ENCODE data around the gene FGF14. TPM values are rescaled to one million over a fixed set of nuclear protein-coding genes. Genes with fewer than 3 reads are reported as not detected.

Gene FGF14
- polyA plus RNA-seq, 1 donor (not counting 4 experiments of a cell fraction or from before 2014, with no cell fraction given) = 0.09 TPM

GRCh38 chr13:102386461-102386860, 15.4 kb downstream of the FGF14 start:
- no peak overlapping the region for H3K9ac ChIP-seq (ENCODE audit: control insufficient read depth, extremely low read depth, insufficient read depth, low read length)
- dilution Hi-C loops (cut with MboI; ENCODE audit: extremely low pct_ligation_motif_present, low sequenced_read_pairs) = no loop called here
- H3K4me2 ChIP-seq (ENCODE audit: control insufficient read depth, extremely low read depth, insufficient read depth, low read depth, low read length) = no peak overlapping the region
- H3K36me3 ChIP-seq (ENCODE audit: control insufficient read depth in 2 of 2, extremely low read depth in 1 of 2, insufficient read depth in 2 of 2, low read length in 2 of 2) = no peaks in the 10 kb centered on the region
- H2AFZ ChIP-seq (ENCODE audit: control insufficient read depth, low read length) = no peak overlapping the region
- no peaks in the 10 kb centered on the region for H4K20me1 ChIP-seq (ENCODE audit: control insufficient read depth, extremely low read depth, insufficient read depth, low read length)
- H3K79me2 ChIP-seq (ENCODE audit: control insufficient read depth, insufficient read depth, low read length) = no peaks in the 10 kb centered on the region
- no peaks in the 10 kb centered on the region for H3K9me1 ChIP-seq (ENCODE audit: control insufficient read depth, extremely low read depth, insufficient read depth, low read length)
- no peaks in the 10 kb centered on the region for H3K27me3 ChIP-seq (ENCODE audit: control insufficient read depth, extremely low read depth, insufficient read depth, low read length)
- no peak overlapping the region for H3K4me3 ChIP-seq (ENCODE audit: control insufficient read depth in 2 of 3, extremely low read depth in 1 of 3, insufficient read depth in 2 of 3, low read depth in 1 of 3, low read length in 3 of 3)
- TF ChIP-seq CTCF (optimal IDR thresholded peaks at IDR 0.05 in 1 of 3, IDR thresholded peaks at IDR 0.05 in 1 of 3, conservative IDR thresholded peaks at IDR 0.05 in 1 of 3; ENCODE audit: extremely low read depth in 1 of 3, insufficient read depth in 2 of 3, low read length in 3 of 3) (no peak), EZH2 (IDR thresholded peaks at IDR 0.05; ENCODE audit: low read length) (no peak)
- H3K9me3 ChIP-seq (ENCODE audit: control insufficient read depth, low read depth, low read length) = no peaks in the 10 kb centered on the region
- H3K4me1 ChIP-seq (ENCODE audit: control insufficient read depth, extremely low read depth, insufficient read depth, low read length) = no peaks in the 10 kb centered on the region
- no peak overlapping the region for H3K27ac ChIP-seq (ENCODE audit: control insufficient read depth, insufficient read depth, low read length)
- DNase-seq (ENCODE audit: low read depth, low spot score) (no peak), FAIRE-seq (no peak)

GRCh38 chr13:102380012-102380411, 21.8 kb downstream of the FGF14 start:
- no peaks in the 10 kb centered on the region for H4K20me1 ChIP-seq (ENCODE audit: control insufficient read depth, extremely low read depth, insufficient read depth, low read length)
- no peaks in the 10 kb centered on the region for H3K36me3 ChIP-seq (ENCODE audit: control insufficient read depth in 2 of 2, extremely low read depth in 1 of 2, insufficient read depth in 2 of 2, low read length in 2 of 2)
- H3K4me1 ChIP-seq (ENCODE audit: control insufficient read depth, extremely low read depth, insufficient read depth, low read length) = no peaks in the 10 kb centered on the region
- no peak overlapping the region for H3K27ac ChIP-seq (ENCODE audit: control insufficient read depth, insufficient read depth, low read length)
- H3K9ac ChIP-seq (ENCODE audit: control insufficient read depth, extremely low read depth, insufficient read depth, low read length) = no peak overlapping the region
- no peaks in the 10 kb centered on the region for H3K9me3 ChIP-seq (ENCODE audit: control insufficient read depth, low read depth, low read length)
- no peak overlapping the region for H3K4me3 ChIP-seq (ENCODE audit: control insufficient read depth in 2 of 3, extremely low read depth in 1 of 3, insufficient read depth in 2 of 3, low read depth in 1 of 3, low read length in 3 of 3)
- H3K4me2 ChIP-seq (ENCODE audit: control insufficient read depth, extremely low read depth, insufficient read depth, low read depth, low read length) = no peak overlapping the region
- no peak for FAIRE-seq
- no peaks in the 10 kb centered on the region for H3K79me2 ChIP-seq (ENCODE audit: control insufficient read depth, insufficient read depth, low read length)
- H2AFZ ChIP-seq (ENCODE audit: control insufficient read depth, low read length) = no peak overlapping the region
- TF ChIP-seq EZH2 (IDR thresholded peaks at IDR 0.05; ENCODE audit: low read length) (no peak), CTCF (optimal IDR thresholded peaks at IDR 0.05 in 1 of 3, IDR thresholded peaks at IDR 0.05 in 1 of 3, conservative IDR thresholded peaks at IDR 0.05 in 1 of 3; ENCODE audit: extremely low read depth in 1 of 3, insufficient read depth in 2 of 3, low read length in 3 of 3) (no peak)
- dilution Hi-C loops (cut with MboI; ENCODE audit: extremely low pct_ligation_motif_present, low sequenced_read_pairs) = no loop called here
- no peaks in the 10 kb centered on the region for H3K9me1 ChIP-seq (ENCODE audit: control insufficient read depth, extremely low read depth, insufficient read depth, low read length)
- no peak for DNase-seq (ENCODE audit: low read depth, low spot score)
- H3K27me3 ChIP-seq (ENCODE audit: control insufficient read depth, extremely low read depth, insufficient read depth, low read length) = no peaks in the 10 kb centered on the region

Measured in keratinocyte (primary cell).